K562 (cell line): Measurements from ENCODE around the gene GNAI2. TPM values are rescaled to one million over a fixed set of nuclear protein-coding genes. Genes with fewer than 3 reads are reported as not detected.

ENCODE experiments used
- ARID1B ChIP-seq: fragments of 450-650 bp; IDR thresholded peaks from 2 replicates; pipeline ENCODE4 v1.6.1; 2016; ENCODE audit warnings: antibody characterized with exemption, mild to moderate bottlenecking, inconsistent platforms
- ETV5 ChIP-seq: sonication (generic); formaldehyde crosslinking; IDR thresholded peaks from 2 replicates; pipeline ENCODE4 v1.4.0; 2020; ENCODE audit warnings: low read depth, mild to moderate bottlenecking, missing genetic modification reagents
- ETV6 ChIP-seq, 3 experiments: fragments of 150-350 bp in 1 of 3; sonication (generic) in 1 of 3; formaldehyde crosslinking in 1 of 3; IDR thresholded peaks; 2 replicates each; pipeline versions ENCODE4 v1.6.1 to v1.8.0; 2014 to 2022; ENCODE audit warnings: borderline replicate concordance in 2 of 3, low read depth in 2 of 3, antibody characterized with exemption in 1 of 3, low read length in 1 of 3, mild to moderate bottlenecking in 1 of 3, missing genetic modification reagents in 1 of 3
- FOXJ2 ChIP-seq: fragments of 200-800 bp; sonication (Bioruptor generic); IDR thresholded peaks from 2 replicates; pipeline ENCODE4 v1.6.1; 2016; ENCODE audit warnings: missing genetic modification characterization, missing compliant biosample characterization
- HDGF ChIP-seq: fragments of 450-650 bp; IDR thresholded peaks from 2 replicates; pipeline ENCODE4 v1.6.1; 2016
- HSF4 ChIP-seq: fragments of 250-450 bp; sonication (Bioruptor Pico); IDR thresholded peaks from 2 replicates; pipeline ENCODE4 v2.1.2; 2022; ENCODE audit warnings: mild to moderate bottlenecking, moderate library complexity, borderline replicate concordance
- IFI16 ChIP-seq: fragments of 250-450 bp; sonication (Bioruptor Pico); IDR thresholded peaks from 2 replicates; pipeline ENCODE4 v2.1.2; 2022; ENCODE audit warnings: mild to moderate bottlenecking, inconsistent platforms
- KHSRP ChIP-seq: fragments of 450-650 bp; IDR thresholded peaks from 2 replicates; pipeline ENCODE4 v1.6.1; 2017
- LEF1 ChIP-seq: fragments of 450-650 bp; IDR thresholded peaks from 2 replicates; pipeline ENCODE4 v1.6.1; 2016; ENCODE audit warnings: mild to moderate bottlenecking
- POLR2AphosphoS5 ChIP-seq: IDR thresholded peaks from 2 replicates; pipeline ENCODE4 v1.6.1; 2011; ENCODE audit warnings: mild to moderate bottlenecking, low read depth, low read length, moderate library complexity; ENCODE audit not compliant: control insufficient read depth, insufficient read depth
- PRMT5 ChIP-seq: sonication (generic); formaldehyde crosslinking; IDR thresholded peaks from 2 replicates; pipeline ENCODE4 v1.5.0; 2020; ENCODE audit warnings: missing genetic modification reagents
- SP1 ChIP-seq: sonication (generic); formaldehyde crosslinking; IDR thresholded peaks from 2 replicates; pipeline ENCODE4 v1.8.1; 2022; ENCODE audit warnings: mild to moderate bottlenecking, missing genetic modification reagents
- SRSF7 ChIP-seq: fragments of 200-400 bp; formaldehyde crosslinking; optimal IDR thresholded peaks from 2 replicates; pipeline ENCODE3; 2017; ENCODE audit warnings: mild to moderate bottlenecking, low read depth, low read length
- TEAD1 ChIP-seq, 2 experiments: fragments of 450-650 bp in 1 of 2; sonication (generic) in 1 of 2; formaldehyde crosslinking; IDR thresholded peaks; 2 replicates each; pipeline versions ENCODE4 v1.4.0 to v1.8.0; 2020 to 2022; ENCODE audit warnings: mild to moderate bottlenecking in 2 of 2, missing genetic modification reagents in 1 of 2
- USF1 ChIP-seq: sonication (generic); formaldehyde crosslinking; IDR thresholded peaks from 2 replicates; pipeline ENCODE4 v1.9.0; 2022; ENCODE audit warnings: mild to moderate bottlenecking, missing genetic modification reagents
- ZNF175 ChIP-seq: fragments of 200-800 bp; sonication (Bioruptor generic); IDR thresholded peaks from 2 replicates; pipeline ENCODE4 v1.6.1; 2016; ENCODE audit warnings: low read depth, mild to moderate bottlenecking, missing genetic modification characterization, missing compliant biosample characterization
- ZNF224 ChIP-seq: sonication (generic); formaldehyde crosslinking; IDR thresholded peaks from 2 replicates; pipeline ENCODE4 v1.8.0; 2022; ENCODE audit warnings: mild to moderate bottlenecking, missing genetic modification reagents
- ZNF239 ChIP-seq: fragments of 250-450 bp; sonication (Bioruptor Pico); IDR thresholded peaks from 2 replicates; pipeline ENCODE4 v1.4.0; 2020; ENCODE audit warnings: mild to moderate bottlenecking
- ZNF431 ChIP-seq: sonication (generic); formaldehyde crosslinking; IDR thresholded peaks from 2 replicates; pipeline ENCODE4 v1.8.0; 2022; ENCODE audit warnings: mild to moderate bottlenecking, missing genetic modification reagents
- ZNF77 ChIP-seq: fragments of 250-450 bp; sonication (Bioruptor Pico); IDR thresholded peaks from 2 replicates; pipeline ENCODE4 v1.5.0; 2020
- polyA plus RNA-seq, 8 experiments: library from polyadenylated mRNA; depleted of rRNA in 4 of 8; stranded (reverse) in 5 of 8; unstranded in 3 of 8; fragments of >200 nt; fragmentation: Nextera tagmentation in 2 of 8; fragmentation: Illumina TruSeq in 1 of 8; extraction: Ambion mirVana in 2 of 8; extraction: Trizol in 1 of 8; gene quantifications; 2 replicates each; pipeline versions ENCODE4 v1.2.1 to v1.2.3, GENCODE V29; 2011 to 2014; ENCODE audit warnings: inconsistent platforms in 1 of 8, missing spikeins in 1 of 8
- total RNA-seq, 7 experiments: library from RNA; depleted of rRNA in 6 of 7; stranded (reverse); fragments of >200 nt in 6 of 7; fragmentation: Illumina TruSeq in 2 of 7; extraction: Trizol in 2 of 7; gene quantifications; 2 replicates each; pipeline versions ENCODE4 v1.2.1 to v1.2.3, GENCODE V29; 2011 to 2021; ENCODE audit warnings: low replicate concordance in 1 of 7
- TF ChIP-seq, protein P1 (sequence below): fragments of 250-450 bp; sonication (Bioruptor Pico); IDR thresholded peaks from 2 replicates; pipeline ENCODE4 v1.8.0; 2021; ENCODE audit warnings: borderline replicate concordance, mild to moderate bottlenecking, moderate library complexity; ENCODE audit not compliant: poor library complexity, severe bottlenecking
- TF ChIP-seq, protein P2 (sequence below): fragments of 250-450 bp; sonication (Bioruptor Pico); IDR thresholded peaks from 2 replicates; pipeline ENCODE4 v1.5.0; 2021; ENCODE audit warnings: mild to moderate bottlenecking, borderline replicate concordance

The GNAI2 gene
- total and polyA plus RNA-seq, 9 of the 15 experiments (the other 6 are each of a cell fraction or from before 2014, with no cell fraction given) = 1.1 to 72.2 (median 42.7) TPM

- no peak for TF ChIP-seq IFI16 (CRISPR knock-in tag)
- TF ChIP-seq PRMT5 = no peak
- TF ChIP-seq ZNF224 (CRISPR knock-in tag) = no peak
- TF ChIP-seq FOXJ2 (tag) = no peak
- TF ChIP-seq ETV5 (CRISPR knock-in tag) = 0 out of 2 replicates have a peak, but pooled peaks have one; percentile 33
- peak; percentile 80; the same call in 1 of the 2 replicates for TF ChIP-seq SP1 (CRISPR knock-in tag)
- peak; percentile 50; the same call in 1 of the 2 replicates for TF ChIP-seq POLR2AphosphoS5
- TF ChIP-seq LEF1 = no peak
- no peak for TF ChIP-seq ARID1B
- no peak for TF ChIP-seq ZNF239
- no peak for TF ChIP-seq TEAD1 (CRISPR knock-in tag; IDR thresholded peaks at IDR 0.05)
- TF ChIP-seq KHSRP = no peak
- no peak for TF ChIP-seq ETV6 (IDR thresholded peaks at IDR 0.05; ENCODE audit: borderline replicate concordance in 1 of 2, low read depth in 2 of 2, low read length in 1 of 2)
- TF ChIP-seq ETV6 (CRISPR knock-in tag; IDR thresholded peaks at IDR 0.05; ENCODE audit: borderline replicate concordance) = no peak
- no peak for TF ChIP-seq USF1 (CRISPR knock-in tag)
- no peak for TF ChIP-seq ZNF77 (CRISPR knock-in tag)
- no peak for TF ChIP-seq HDGF
- no peak for TF ChIP-seq SRSF7
- no peak for TF ChIP-seq HSF4 (CRISPR knock-in tag)
- TF ChIP-seq, protein P1, sequence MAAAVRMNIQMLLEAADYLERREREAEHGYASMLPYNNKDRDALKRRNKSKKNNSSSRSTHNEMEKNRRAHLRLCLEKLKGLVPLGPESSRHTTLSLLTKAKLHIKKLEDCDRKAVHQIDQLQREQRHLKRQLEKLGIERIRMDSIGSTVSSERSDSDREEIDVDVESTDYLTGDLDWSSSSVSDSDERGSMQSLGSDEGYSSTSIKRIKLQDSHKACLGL (CRISPR knock-in tag) = no peak
- no peak for TF ChIP-seq ZNF431 (CRISPR knock-in tag)
- TF ChIP-seq ZNF175 (CRISPR knock-in tag) = no peak
- TF ChIP-seq, protein P2, sequence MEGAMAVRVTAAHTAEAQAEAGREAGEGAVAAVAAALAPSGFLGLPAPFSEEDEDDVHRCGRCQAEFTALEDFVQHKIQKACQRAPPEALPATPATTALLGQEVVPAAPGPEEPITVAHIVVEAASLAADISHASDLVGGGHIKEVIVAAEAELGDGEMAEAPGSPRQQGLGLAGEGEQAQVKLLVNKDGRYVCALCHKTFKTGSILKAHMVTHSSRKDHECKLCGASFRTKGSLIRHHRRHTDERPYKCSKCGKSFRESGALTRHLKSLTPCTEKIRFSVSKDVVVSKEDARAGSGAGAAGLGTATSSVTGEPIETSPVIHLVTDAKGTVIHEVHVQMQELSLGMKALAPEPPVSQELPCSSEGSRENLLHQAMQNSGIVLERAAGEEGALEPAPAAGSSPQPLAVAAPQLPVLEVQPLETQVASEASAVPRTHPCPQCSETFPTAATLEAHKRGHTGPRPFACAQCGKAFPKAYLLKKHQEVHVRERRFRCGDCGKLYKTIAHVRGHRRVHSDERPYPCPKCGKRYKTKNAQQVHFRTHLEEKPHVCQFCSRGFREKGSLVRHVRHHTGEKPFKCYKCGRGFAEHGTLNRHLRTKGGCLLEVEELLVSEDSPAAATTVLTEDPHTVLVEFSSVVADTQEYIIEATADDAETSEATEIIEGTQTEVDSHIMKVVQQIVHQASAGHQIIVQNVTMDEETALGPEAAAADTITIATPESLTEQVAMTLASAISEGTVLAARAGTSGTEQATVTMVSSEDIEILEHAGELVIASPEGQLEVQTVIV (CRISPR knock-in tag) = no peak
These were observed 24.3 kb downstream of the GNAI2 start (continued) for GRCh38 chr3:50260027-50260941.
